CD4-positive, alpha-beta T cell (primary cell): ENCODE results near the gene TTLL4. TPM values are rescaled to one million over a fixed set of nuclear protein-coding genes. Genes with fewer than 3 reads are reported as not detected.

ENCODE experiments used
- ATAC-seq: fragments of 200-7000 bp; cut with Tn5 transposase; one replicate; pipeline ENCODE4 v1.10.0; 2022; ENCODE audit warnings: mild to moderate bottlenecking; ENCODE audit not compliant: poor library complexity
- CTCF ChIA-PET: fragments of 350-600 bp; sonication (Branson Sonifier 250); formaldehyde crosslinking; loops from one replicate; lab custom pipeline; 2021; ENCODE audit warnings: antibody characterized with exemption, inconsistent platforms; lab: Charles Lee
- POLR2A ChIA-PET: fragments of 350-600 bp; sonication (Branson Sonifier 250); formaldehyde crosslinking; loops from one replicate; lab custom pipeline; 2021; ENCODE audit warnings: antibody characterized with exemption, inconsistent platforms; lab: Charles Lee
- DNase-seq, 14 experiments: peaks; one replicate each; pipeline ENCODE4 v3.0.0-alpha.2; 2013 to 2020; ENCODE audit warnings: mixed read lengths in 2 of 14
- H3K27ac ChIP-seq, 2 donors: one replicate each; pipeline versions ENCODE4 v1.5.1 to v1.7.0; 2013; ENCODE audit warnings: low read length in 2 of 2, low read depth in 1 of 2, mild to moderate bottlenecking in 1 of 2
- H3K27me3 ChIP-seq, 2 experiments: 1 replicate in 1 of 2; 2 replicates in 1 of 2; pipeline versions ENCODE4 v1.6.1 to v1.7.0; 2013; ENCODE audit warnings: low read length in 2 of 2, control low read depth in 1 of 2, mild to moderate bottlenecking in 1 of 2, moderate library complexity in 1 of 2; ENCODE audit not compliant: insufficient read depth in 2 of 2, control insufficient read depth in 1 of 2
- H3K36me3 ChIP-seq: one replicate; pipeline ENCODE4 v1.6.1; 2013; ENCODE audit warnings: low read length, control low read depth; ENCODE audit not compliant: insufficient read depth
- H3K4me1 ChIP-seq: one replicate; pipeline ENCODE4 v1.6.1; 2013; ENCODE audit warnings: low read length, control low read depth; ENCODE audit not compliant: insufficient read depth
- H3K4me3 ChIP-seq: one replicate; pipeline ENCODE4 v1.5.1; 2013; ENCODE audit warnings: mild to moderate bottlenecking, low read length, moderate library complexity
- H3K9me3 ChIP-seq, 2 experiments: 1 replicate in 1 of 2; 2 replicates in 1 of 2; pipeline versions ENCODE4 v1.6.1 to v1.7.0; 2013; ENCODE audit warnings: low read length in 2 of 2, mild to moderate bottlenecking in 2 of 2, control low read depth in 1 of 2, moderate library complexity in 1 of 2; ENCODE audit not compliant: control insufficient read depth in 1 of 2, insufficient read depth in 1 of 2
- H3K27ac Mint-ChIP-seq: one replicate; pipeline ENCODE4 v1.8.0; 2020; ENCODE audit warnings: mixed read lengths
- H3K27me3 Mint-ChIP-seq: one replicate; pipeline ENCODE4 v1.8.0; 2021; ENCODE audit warnings: mixed read lengths
- H3K36me3 Mint-ChIP-seq: one replicate; pipeline ENCODE4 v1.8.0; 2021; ENCODE audit warnings: low read depth, mixed read lengths
- H3K4me1 Mint-ChIP-seq: one replicate; pipeline ENCODE4 v1.8.0; 2021; ENCODE audit warnings: low read depth, mixed read lengths
- H3K4me3 Mint-ChIP-seq: one replicate; pipeline ENCODE4 v1.8.0; 2020; ENCODE audit warnings: mild to moderate bottlenecking, mixed read lengths
- H3K9me3 Mint-ChIP-seq: one replicate; pipeline ENCODE4 v1.8.0; 2020; ENCODE audit warnings: mixed read lengths
- intact Hi-C, 2 experiments: fragments of 100-400 bp; cut with DNase I in 1 of 2; cut with micrococcal nuclease in 1 of 2; formaldehyde crosslinking; loops; one replicate each; pipeline versions ENCODE4 v1.15.1 to v1.9.0; 2023 to 2025; cut with DNase I, micrococcal nuclease
- total RNA-seq, 174 experiments: library from RNA in 2 of 174; stranded (reverse) in 2 of 174; gene quantifications; one replicate each; pipeline ENCODE4 v1.2.3 and lab custom pipeline; 2021 to 2026
- TF ChIP-seq, protein P1 (sequence below): fragments of 200-600 bp; IDR thresholded peaks from one replicate; pipeline ENCODE4 v1.8.0; 2022; ENCODE audit warnings: antibody characterized with exemption, mild to moderate bottlenecking

Gene TTLL4
- total RNA-seq, 2 experiments from 2014 or later = 7.3 to 10.8 TPM

DNA sequence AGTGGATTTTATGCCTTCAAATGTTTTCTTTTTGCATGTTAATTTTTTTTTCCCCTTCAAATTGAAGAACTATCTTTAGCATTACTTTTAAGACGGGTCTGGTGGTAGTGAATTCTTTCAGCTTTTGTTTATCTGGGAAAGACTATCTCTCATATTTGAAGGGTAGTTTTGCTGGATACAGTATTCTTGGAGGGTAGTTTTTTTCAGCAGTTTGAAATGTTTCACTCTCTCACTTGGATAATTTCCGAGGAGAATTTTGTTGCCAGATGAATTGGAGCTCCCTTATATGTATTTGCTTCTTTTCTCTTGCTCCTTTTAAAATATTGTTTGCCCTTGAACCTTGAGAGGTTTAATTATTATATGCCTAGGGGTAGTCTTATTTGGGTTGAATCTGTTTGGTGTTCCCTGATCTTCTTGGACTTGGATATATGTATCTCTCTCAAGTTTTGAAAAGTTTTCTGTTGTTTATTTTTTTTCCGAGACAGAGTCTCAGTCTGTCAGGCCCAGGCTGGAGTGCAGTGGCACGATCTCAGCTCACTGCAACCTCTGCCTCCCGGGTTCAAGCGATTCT, 15.5 kb downstream of the TTLL4 start:
- Histone ChIP-seq H3K9me3 (peaks cover 12 to 25% of the 10 kb centered on the region in 2 experiments), H3K4me1 (no peaks in the 10 kb centered on the region), H3K4me3 (no peak overlapping the region), H3K36me3 (peaks cover 5% of the 10 kb centered on the region), H3K27ac (no peak overlapping the region), H3K27me3 (no peaks in the 10 kb centered on the region)
- intact Hi-C loops = no loop called here
- H3K4me3 Mint-ChIP-seq = no peak overlapping the region
- no peak for DNase-seq
- ChIA-PET POLR2A (no interaction called here), CTCF (interaction anchor here (1.9 kb wide), 1 partner anchor 15 kb away, joined by 5 read pairs; the partner anchor contains the start of gene TTLL4)
- no peaks in the 10 kb centered on the region for H3K27me3 Mint-ChIP-seq
- peaks cover 40% of the 10 kb centered on the region for H3K36me3 Mint-ChIP-seq
- TF ChIP-seq, protein P1, sequence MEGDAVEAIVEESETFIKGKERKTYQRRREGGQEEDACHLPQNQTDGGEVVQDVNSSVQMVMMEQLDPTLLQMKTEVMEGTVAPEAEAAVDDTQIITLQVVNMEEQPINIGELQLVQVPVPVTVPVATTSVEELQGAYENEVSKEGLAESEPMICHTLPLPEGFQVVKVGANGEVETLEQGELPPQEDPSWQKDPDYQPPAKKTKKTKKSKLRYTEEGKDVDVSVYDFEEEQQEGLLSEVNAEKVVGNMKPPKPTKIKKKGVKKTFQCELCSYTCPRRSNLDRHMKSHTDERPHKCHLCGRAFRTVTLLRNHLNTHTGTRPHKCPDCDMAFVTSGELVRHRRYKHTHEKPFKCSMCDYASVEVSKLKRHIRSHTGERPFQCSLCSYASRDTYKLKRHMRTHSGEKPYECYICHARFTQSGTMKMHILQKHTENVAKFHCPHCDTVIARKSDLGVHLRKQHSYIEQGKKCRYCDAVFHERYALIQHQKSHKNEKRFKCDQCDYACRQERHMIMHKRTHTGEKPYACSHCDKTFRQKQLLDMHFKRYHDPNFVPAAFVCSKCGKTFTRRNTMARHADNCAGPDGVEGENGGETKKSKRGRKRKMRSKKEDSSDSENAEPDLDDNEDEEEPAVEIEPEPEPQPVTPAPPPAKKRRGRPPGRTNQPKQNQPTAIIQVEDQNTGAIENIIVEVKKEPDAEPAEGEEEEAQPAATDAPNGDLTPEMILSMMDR = no peak
- H3K9me3 Mint-ChIP-seq = peaks cover 2% of the 10 kb centered on the region
- peaks cover 21% of the 10 kb centered on the region for H3K4me1 Mint-ChIP-seq
- no peak for ATAC-seq
- H3K27ac Mint-ChIP-seq = no peak overlapping the region

DNA sequence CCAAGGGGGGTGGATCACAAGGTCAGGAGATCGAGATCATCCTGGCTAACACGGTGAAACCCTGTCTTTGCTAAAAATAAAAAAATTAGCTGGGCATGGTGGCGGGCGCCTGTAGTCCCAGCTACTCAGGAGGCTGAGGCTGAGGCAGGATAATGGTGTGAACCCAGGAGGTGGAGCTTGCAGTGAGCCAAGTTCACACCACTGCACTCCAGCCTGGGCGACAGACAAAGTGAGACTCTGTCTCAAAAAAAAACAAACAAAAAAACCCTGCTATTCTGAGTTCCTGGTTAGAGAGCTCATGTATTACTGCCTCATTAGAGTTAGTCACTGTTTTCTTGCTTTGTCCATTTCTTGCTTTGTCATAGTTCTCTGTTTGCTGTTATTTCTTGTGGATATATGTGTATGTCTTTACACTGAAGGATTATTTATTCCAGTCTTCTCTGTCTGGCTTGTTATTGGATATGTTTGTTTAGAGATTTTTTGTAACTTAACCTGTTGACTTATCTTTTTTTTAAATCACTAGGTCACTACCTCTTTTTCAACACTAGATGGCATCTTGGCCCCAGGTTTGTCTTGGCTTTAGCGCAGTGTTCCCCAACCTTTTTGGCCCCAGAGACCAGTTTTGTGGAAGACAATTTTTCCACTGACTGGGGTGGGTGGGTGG, 17.0 kb downstream of the TTLL4 start:
- ATAC-seq (no peak), DNase-seq (peak in 2 of 14 experiments; percentile 38 to 39)
- ChIA-PET CTCF (interaction anchor here (1.9 kb wide), 1 partner anchor 17 kb away, joined by 5 read pairs; the partner anchor contains the start of gene TTLL4), POLR2A (no interaction called here)
- peaks cover 53% of the 10 kb centered on the region for H3K36me3 Mint-ChIP-seq
- H3K4me3 ChIP-seq = no peak overlapping the region
- H3K27ac ChIP-seq = no peak overlapping the region
- H3K36me3 ChIP-seq = peaks cover 5% of the 10 kb centered on the region
- H3K4me1 ChIP-seq = peaks cover 2% of the 10 kb centered on the region
- no peaks in the 10 kb centered on the region for H3K27me3 Mint-ChIP-seq
- H3K9me3 Mint-ChIP-seq = peaks cover 2% of the 10 kb centered on the region
- TF ChIP-seq, protein P1 = no peak
- peaks cover 12 to 25% of the 10 kb centered on the region in 2 experiments for H3K9me3 ChIP-seq
- peaks cover 27% of the 10 kb centered on the region for H3K4me1 Mint-ChIP-seq
- H3K4me3 Mint-ChIP-seq = no peak overlapping the region
- H3K27ac Mint-ChIP-seq = no peak overlapping the region
- intact Hi-C loops = no loop called here
- H3K27me3 ChIP-seq = no peaks in the 10 kb centered on the region

DNA sequence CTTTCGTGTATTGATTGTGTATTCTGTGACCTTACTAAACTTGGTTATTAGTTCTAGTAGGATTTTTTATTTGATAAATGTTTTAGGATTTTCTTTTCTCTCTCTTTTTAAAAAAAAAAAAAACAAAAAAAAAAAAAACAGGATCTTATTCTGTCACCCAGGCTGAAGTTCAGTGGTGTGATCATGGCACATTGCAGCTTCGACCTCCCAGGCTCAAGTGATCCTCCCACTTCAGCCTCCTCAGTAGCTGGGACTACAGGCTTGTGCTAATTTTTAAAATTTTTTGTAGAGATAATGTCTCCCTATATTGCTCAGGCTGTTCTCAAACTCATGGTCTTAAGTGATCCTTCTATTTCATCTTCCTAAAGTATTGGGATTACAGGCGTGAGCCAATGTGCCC, 19.0 kb downstream of the TTLL4 start:
- H3K4me1 Mint-ChIP-seq = peaks cover 28% of the 10 kb centered on the region
- H3K27me3 Mint-ChIP-seq = no peaks in the 10 kb centered on the region
- ATAC-seq = no peak
- no peak overlapping the region for H3K4me3 Mint-ChIP-seq
- no peak for DNase-seq
- H3K36me3 ChIP-seq = peaks cover 5% of the 10 kb centered on the region
- H3K36me3 Mint-ChIP-seq = peaks cover 64% of the 10 kb centered on the region
- H3K9me3 ChIP-seq = peaks cover 12 to 25% of the 10 kb centered on the region in 2 experiments
- ChIA-PET POLR2A (no interaction called here), CTCF (no interaction called here)
- TF ChIP-seq, protein P1 = no peak
- peaks cover 2% of the 10 kb centered on the region for H3K9me3 Mint-ChIP-seq
- no peaks in the 10 kb centered on the region for H3K27me3 ChIP-seq
- H3K4me3 ChIP-seq = no peak overlapping the region
- intact Hi-C loops = no loop called here
- H3K4me1 ChIP-seq = peaks cover 7% of the 10 kb centered on the region
- no peak overlapping the region for H3K27ac ChIP-seq
- H3K27ac Mint-ChIP-seq = no peak overlapping the region
